GM23338 (cell line): ENCODE data around the gene HABP4. TPM values are rescaled to one million over a fixed set of nuclear protein-coding genes. Genes with fewer than 3 reads are reported as not detected.

Experiments
- ATAC-seq: fragments of 200-7000 bp; cut with Tn5 transposase; 3 replicates; pipeline ENCODE4 v1.9.1; 2020
- DNase-seq: peaks from one replicate; pipeline ENCODE4 v3.0.0-alpha.2; 2015; ENCODE audit warnings: low spot score
- H2AFZ ChIP-seq: fragments of 200-600 bp; sonication (generic); 2 replicates; pipeline ENCODE4 v1.8.0; 2016; ENCODE audit warnings: antibody characterized with exemption, mild to moderate bottlenecking, moderate library complexity
- H3F3A ChIP-seq: fragments of 200-600 bp; sonication (generic); replicated peaks from 2 replicates; pipeline ENCODE4 v1.8.0; 2017; ENCODE audit warnings: antibody characterized with exemption, mixed run types, low read depth
- H3K27ac ChIP-seq: fragments of 200-600 bp; sonication (generic); 2 replicates; pipeline ENCODE4 v1.6.1; 2016; ENCODE audit warnings: low read depth
- H3K27me3 ChIP-seq: fragments of 200-600 bp; sonication (generic); 2 replicates; pipeline ENCODE4 v1.8.0; 2016; ENCODE audit warnings: mild to moderate bottlenecking, mixed run types, moderate library complexity; ENCODE audit not compliant: insufficient read depth
- H3K36me3 ChIP-seq: fragments of 200-600 bp; sonication (generic); 2 replicates; pipeline ENCODE4 v1.8.0; 2016; ENCODE audit warnings: mild to moderate bottlenecking; ENCODE audit not compliant: insufficient read depth
- H3K4me1 ChIP-seq: fragments of 200-600 bp; sonication (generic); 2 replicates; pipeline ENCODE4 v1.8.0; 2016; ENCODE audit warnings: mild to moderate bottlenecking, moderate library complexity; ENCODE audit not compliant: insufficient read depth
- H3K4me2 ChIP-seq: fragments of 200-600 bp; sonication (generic); 2 replicates; pipeline ENCODE4 v1.7.1; 2017; ENCODE audit warnings: mixed run types
- H3K4me3 ChIP-seq: fragments of 200-600 bp; sonication (generic); 2 replicates; pipeline ENCODE4 v1.6.1; 2016; ENCODE audit warnings: mixed run types
- H3K79me2 ChIP-seq: fragments of 200-600 bp; sonication (generic); replicated peaks from 2 replicates; pipeline ENCODE4 v1.8.0; 2017; ENCODE audit warnings: mild to moderate bottlenecking; ENCODE audit not compliant: insufficient read depth
- H3K9me2 ChIP-seq: fragments of 200-600 bp; sonication (generic); 2 replicates; pipeline ENCODE4 v1.8.0; 2017; ENCODE audit not compliant: insufficient read depth
- H4K20me1 ChIP-seq: fragments of 200-600 bp; sonication (generic); replicated peaks from 2 replicates; pipeline ENCODE4 v1.8.0; 2017; ENCODE audit warnings: mild to moderate bottlenecking; ENCODE audit not compliant: insufficient read depth
- H3K27ac Mint-ChIP-seq: 2 replicates; pipeline ENCODE4 v1.8.0; 2020; ENCODE audit warnings: inconsistent platforms, mild to moderate bottlenecking, moderate library complexity, mixed read lengths
- H3K27me3 Mint-ChIP-seq: 3 replicates; pipeline ENCODE4 v1.8.0; 2022; ENCODE audit warnings: low read depth, mild to moderate bottlenecking, moderate library complexity, mixed read lengths, inconsistent platforms; ENCODE audit not compliant: insufficient read depth, poor library complexity
- H3K36me3 Mint-ChIP-seq: 3 replicates; pipeline ENCODE4 v1.8.0; 2021; ENCODE audit warnings: low read depth, mild to moderate bottlenecking, inconsistent platforms, moderate library complexity, mixed read lengths
- H3K4me1 Mint-ChIP-seq: 3 replicates; pipeline ENCODE4 v1.8.0; 2020; ENCODE audit warnings: mild to moderate bottlenecking, inconsistent platforms, mixed read lengths
- H3K4me3 Mint-ChIP-seq: 3 replicates; pipeline ENCODE4 v1.8.0; 2021; ENCODE audit warnings: moderate library complexity, mild to moderate bottlenecking, inconsistent platforms, mixed read lengths
- H3K9me3 Mint-ChIP-seq: 3 replicates; pipeline ENCODE4 v1.8.0; 2020; ENCODE audit warnings: moderate library complexity, mild to moderate bottlenecking, inconsistent platforms, mixed read lengths
- CREB1 ChIP-seq: fragments of 250-450 bp; sonication (Bioruptor Pico); IDR thresholded peaks from 2 replicates; pipeline ENCODE4 v1.5.0; 2020; ENCODE audit warnings: low read depth, mild to moderate bottlenecking, moderate library complexity
- EZH2 ChIP-seq: fragments of 200-600 bp; sonication (generic); IDR thresholded peaks from one replicate; pipeline ENCODE4 v1.8.0; 2017; ENCODE audit warnings: antibody characterized with exemption, mild to moderate bottlenecking, low read depth; ENCODE audit not compliant: unreplicated experiment
- EZH2phosphoT487 ChIP-seq: fragments of 200-600 bp; sonication (generic); IDR thresholded peaks from one replicate; pipeline ENCODE4 v1.8.1; 2018; ENCODE audit warnings: antibody characterized with exemption; ENCODE audit not compliant: unreplicated experiment
- JUNB ChIP-seq: IDR thresholded peaks from one replicate; pipeline ENCODE4 v1.6.1; 2016; ENCODE audit warnings: antibody characterized with exemption; ENCODE audit not compliant: unreplicated experiment
- NANOG ChIP-seq: IDR thresholded peaks from 2 replicates; pipeline ENCODE4 v1.6.1; 2016; ENCODE audit warnings: antibody characterized with exemption, borderline replicate concordance
- ZNF331 ChIP-seq: fragments of 250-450 bp; sonication (Bioruptor Pico); IDR thresholded peaks from 2 replicates; pipeline ENCODE4 v1.5.0; 2020; ENCODE audit warnings: low read depth, mild to moderate bottlenecking, moderate library complexity
- polyA plus RNA-seq: library from polyadenylated mRNA; unstranded; fragments of >200 nt; fragmentation: Nextera tagmentation; extraction: Ambion mirVana; gene quantifications from 2 replicates; pipeline ENCODE4 v1.2.1, GENCODE V29; 2016
- total RNA-seq: library from RNA; depleted of rRNA; stranded (reverse); fragments of >200 nt; shearing (Covaris generic); gene quantifications from 2 replicates; pipeline ENCODE4 v1.2.3, GENCODE V29; 2014
- TF ChIP-seq, protein P1 (sequence below): fragments of 250-450 bp; sonication (Bioruptor Pico); IDR thresholded peaks from 2 replicates; pipeline ENCODE4 v1.5.0; 2020; ENCODE audit warnings: mild to moderate bottlenecking, moderate library complexity
- TF ChIP-seq, protein P2 (sequence below), 2 experiments: fragments of 200-600 bp in 1 of 2; sonication (generic) in 1 of 2; conservative IDR thresholded peaks; 2 replicates each; pipeline versions ENCODE4 v1.5.1 to v1.6.1; 2016 to 2017; ENCODE audit warnings: antibody characterized with exemption in 2 of 2, low read depth in 2 of 2, mild to moderate bottlenecking in 2 of 2, moderate library complexity in 1 of 2

HABP4 gene
- total and polyA plus RNA-seq, 2 experiments from 2014 or later, result 8.8 to 9.9 TPM

DNA sequence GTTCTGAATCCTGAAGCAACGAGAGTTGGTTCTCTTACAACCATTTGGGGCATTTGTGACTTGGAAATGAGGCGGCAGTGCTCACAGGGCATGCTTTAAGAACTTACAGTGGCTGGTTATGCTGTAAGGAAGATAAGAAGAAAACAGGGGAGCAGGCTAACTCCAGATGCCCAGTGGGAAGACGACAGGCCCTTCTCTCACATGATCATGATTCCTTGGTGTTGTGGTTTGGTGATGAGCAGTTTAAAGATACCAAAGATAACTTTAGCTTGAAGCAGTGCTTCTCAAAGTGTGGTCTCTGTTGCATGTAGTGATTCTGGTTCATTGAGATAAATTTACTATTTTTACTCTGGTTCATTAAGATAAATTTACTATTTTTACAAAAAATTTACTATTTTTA is 2.6 kb upstream of the HABP4 start:
- no peak for TF ChIP-seq JUNB
- TF ChIP-seq, protein P1, sequence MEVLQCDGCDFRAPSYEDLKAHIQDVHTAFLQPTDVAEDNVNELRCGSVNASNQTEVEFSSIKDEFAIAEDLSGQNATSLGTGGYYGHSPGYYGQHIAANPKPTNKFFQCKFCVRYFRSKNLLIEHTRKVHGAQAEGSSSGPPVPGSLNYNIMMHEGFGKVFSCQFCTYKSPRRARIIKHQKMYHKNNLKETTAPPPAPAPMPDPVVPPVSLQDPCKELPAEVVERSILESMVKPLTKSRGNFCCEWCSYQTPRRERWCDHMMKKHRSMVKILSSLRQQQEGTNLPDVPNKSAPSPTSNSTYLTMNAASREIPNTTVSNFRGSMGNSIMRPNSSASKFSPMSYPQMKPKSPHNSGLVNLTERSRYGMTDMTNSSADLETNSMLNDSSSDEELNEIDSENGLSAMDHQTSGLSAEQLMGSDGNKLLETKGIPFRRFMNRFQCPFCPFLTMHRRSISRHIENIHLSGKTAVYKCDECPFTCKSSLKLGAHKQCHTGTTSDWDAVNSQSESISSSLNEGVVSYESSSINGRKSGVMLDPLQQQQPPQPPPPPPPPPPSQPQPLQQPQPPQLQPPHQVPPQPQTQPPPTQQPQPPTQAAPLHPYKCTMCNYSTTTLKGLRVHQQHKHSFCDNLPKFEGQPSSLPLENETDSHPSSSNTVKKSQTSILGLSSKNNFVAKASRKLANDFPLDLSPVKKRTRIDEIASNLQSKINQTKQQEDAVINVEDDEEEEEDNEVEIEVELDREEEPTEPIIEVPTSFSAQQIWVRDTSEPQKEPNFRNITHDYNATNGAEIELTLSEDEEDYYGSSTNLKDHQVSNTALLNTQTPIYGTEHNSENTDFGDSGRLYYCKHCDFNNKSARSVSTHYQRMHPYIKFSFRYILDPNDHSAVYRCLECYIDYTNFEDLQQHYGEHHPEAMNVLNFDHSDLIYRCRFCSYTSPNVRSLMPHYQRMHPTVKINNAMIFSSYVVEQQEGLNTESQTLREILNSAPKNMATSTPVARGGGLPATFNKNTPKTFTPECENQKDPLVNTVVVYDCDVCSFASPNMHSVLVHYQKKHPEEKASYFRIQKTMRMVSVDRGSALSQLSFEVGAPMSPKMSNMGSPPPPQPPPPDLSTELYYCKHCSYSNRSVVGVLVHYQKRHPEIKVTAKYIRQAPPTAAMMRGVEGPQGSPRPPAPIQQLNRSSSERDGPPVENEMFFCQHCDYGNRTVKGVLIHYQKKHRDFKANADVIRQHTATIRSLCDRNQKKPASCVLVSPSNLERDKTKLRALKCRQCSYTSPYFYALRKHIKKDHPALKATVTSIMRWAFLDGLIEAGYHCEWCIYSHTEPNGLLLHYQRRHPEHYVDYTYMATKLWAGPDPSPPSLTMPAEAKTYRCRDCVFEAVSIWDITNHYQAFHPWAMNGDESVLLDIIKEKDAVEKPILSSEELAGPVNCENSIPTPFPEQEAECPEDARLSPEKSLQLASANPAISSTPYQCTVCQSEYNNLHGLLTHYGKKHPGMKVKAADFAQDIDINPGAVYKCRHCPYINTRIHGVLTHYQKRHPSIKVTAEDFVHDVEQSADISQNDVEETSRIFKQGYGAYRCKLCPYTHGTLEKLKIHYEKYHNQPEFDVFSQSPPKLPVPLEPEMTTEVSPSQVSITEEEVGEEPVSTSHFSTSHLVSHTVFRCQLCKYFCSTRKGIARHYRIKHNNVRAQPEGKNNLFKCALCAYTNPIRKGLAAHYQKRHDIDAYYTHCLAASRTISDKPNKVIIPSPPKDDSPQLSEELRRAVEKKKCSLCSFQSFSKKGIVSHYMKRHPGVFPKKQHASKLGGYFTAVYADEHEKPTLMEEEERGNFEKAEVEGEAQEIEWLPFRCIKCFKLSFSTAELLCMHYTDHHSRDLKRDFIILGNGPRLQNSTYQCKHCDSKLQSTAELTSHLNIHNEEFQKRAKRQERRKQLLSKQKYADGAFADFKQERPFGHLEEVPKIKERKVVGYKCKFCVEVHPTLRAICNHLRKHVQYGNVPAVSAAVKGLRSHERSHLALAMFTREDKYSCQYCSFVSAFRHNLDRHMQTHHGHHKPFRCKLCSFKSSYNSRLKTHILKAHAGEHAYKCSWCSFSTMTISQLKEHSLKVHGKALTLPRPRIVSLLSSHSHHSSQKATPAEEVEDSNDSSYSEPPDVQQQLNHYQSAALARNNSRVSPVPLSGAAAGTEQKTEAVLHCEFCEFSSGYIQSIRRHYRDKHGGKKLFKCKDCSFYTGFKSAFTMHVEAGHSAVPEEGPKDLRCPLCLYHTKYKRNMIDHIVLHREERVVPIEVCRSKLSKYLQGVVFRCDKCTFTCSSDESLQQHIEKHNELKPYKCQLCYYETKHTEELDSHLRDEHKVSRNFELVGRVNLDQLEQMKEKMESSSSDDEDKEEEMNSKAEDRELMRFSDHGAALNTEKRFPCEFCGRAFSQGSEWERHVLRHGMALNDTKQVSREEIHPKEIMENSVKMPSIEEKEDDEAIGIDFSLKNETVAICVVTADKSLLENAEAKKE (CRISPR knock-in tag), result no peak
- TF ChIP-seq ZNF331 (CRISPR knock-in tag), result no peak
- TF ChIP-seq CREB1 (CRISPR knock-in tag), result no peak
- TF ChIP-seq NANOG, result no peak
- H3K27me3 ChIP-seq, result peaks cover 31% of the 10 kb centered on the region
- no peaks in the 10 kb centered on the region for H3F3A ChIP-seq
- Mint-ChIP-seq H3K36me3 (no peaks in the 10 kb centered on the region), H3K27ac (no peak overlapping the region), H3K9me3 (no peaks in the 10 kb centered on the region; the same call in 2 of the 3 replicates), H3K4me3 (no peak overlapping the region), H3K4me1 (peaks cover 10% of the 10 kb centered on the region), H3K27me3 (peaks cover 25% of the 10 kb centered on the region)
- H4K20me1 ChIP-seq, result 0 out of 2 replicates have a peak, but pooled peaks cover 1% of the 10 kb centered on the region
- no peak overlapping the region for H3K4me2 ChIP-seq
- no peak for ATAC-seq
- no peaks in the 10 kb centered on the region for H3K4me1 ChIP-seq
- DNase-seq, result no peak
- H2AFZ ChIP-seq, result peak overlapping the region; percentile 64; the same call in 1 of the 2 replicates
- no peak overlapping the region for H3K27ac ChIP-seq
- H3K9me2 ChIP-seq, result no peaks in the 10 kb centered on the region
- no peak overlapping the region for H3K4me3 ChIP-seq
- H3K79me2 ChIP-seq, result peaks cover 10% of the 10 kb centered on the region
- no peaks in the 10 kb centered on the region for H3K36me3 ChIP-seq

DNA sequence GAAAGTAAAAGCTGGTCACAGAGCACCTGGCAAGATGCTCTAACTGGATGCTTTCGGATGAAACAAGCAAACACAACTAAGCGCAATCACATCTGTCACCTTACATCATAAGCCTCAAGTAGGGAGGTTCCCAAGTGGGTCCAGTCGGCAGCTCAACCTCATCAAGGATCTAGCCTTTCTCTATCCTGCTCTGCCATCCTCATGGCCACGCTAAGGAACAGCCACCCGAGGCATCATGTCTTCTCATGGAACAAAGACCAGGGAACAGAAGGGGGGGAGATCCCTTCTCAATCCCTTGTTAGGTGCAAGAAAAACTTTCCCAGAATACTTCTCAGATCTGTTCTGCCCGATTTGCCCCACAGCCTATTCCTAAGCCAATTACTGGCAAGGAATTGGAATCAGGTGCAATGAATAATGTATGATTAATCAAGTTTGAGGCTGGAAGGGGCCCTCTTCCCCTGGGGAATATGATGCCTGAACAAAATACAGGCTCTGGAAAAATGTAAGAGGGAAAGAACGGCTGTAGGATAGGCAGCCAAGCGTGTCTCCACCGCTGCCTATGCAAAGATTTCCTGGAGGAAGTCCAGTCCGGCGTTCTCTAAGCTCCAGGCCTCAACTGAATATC is 1.3 kb upstream of the HABP4 start:
- peaks cover 26% of the 10 kb centered on the region for H3K27me3 Mint-ChIP-seq
- no peaks in the 10 kb centered on the region for H3F3A ChIP-seq
- no peaks in the 10 kb centered on the region for H3K36me3 ChIP-seq
- ATAC-seq (no peak), DNase-seq (no peak)
- H3K4me1 Mint-ChIP-seq, result peaks cover 12% of the 10 kb centered on the region
- no peak overlapping the region; the same call in 2 of the 3 replicates for H3K4me3 Mint-ChIP-seq
- no peaks in the 10 kb centered on the region for H3K4me1 ChIP-seq
- no peak for TF ChIP-seq EZH2
- no peak for TF ChIP-seq JUNB
- TF ChIP-seq, protein P2, sequence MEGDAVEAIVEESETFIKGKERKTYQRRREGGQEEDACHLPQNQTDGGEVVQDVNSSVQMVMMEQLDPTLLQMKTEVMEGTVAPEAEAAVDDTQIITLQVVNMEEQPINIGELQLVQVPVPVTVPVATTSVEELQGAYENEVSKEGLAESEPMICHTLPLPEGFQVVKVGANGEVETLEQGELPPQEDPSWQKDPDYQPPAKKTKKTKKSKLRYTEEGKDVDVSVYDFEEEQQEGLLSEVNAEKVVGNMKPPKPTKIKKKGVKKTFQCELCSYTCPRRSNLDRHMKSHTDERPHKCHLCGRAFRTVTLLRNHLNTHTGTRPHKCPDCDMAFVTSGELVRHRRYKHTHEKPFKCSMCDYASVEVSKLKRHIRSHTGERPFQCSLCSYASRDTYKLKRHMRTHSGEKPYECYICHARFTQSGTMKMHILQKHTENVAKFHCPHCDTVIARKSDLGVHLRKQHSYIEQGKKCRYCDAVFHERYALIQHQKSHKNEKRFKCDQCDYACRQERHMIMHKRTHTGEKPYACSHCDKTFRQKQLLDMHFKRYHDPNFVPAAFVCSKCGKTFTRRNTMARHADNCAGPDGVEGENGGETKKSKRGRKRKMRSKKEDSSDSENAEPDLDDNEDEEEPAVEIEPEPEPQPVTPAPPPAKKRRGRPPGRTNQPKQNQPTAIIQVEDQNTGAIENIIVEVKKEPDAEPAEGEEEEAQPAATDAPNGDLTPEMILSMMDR (conservative IDR thresholded peaks at IDR 0.05; ENCODE audit: low read depth in 2 of 2), result no peak
- no peak for TF ChIP-seq EZH2phosphoT487
- no peak overlapping the region; the same call in 1 of the 2 replicates for H2AFZ ChIP-seq
- no peaks in the 10 kb centered on the region for H3K36me3 Mint-ChIP-seq
- H3K27me3 ChIP-seq, result peaks cover 31% of the 10 kb centered on the region
- no peaks in the 10 kb centered on the region; the same call in 2 of the 3 replicates for H3K9me3 Mint-ChIP-seq
- no peak overlapping the region for H3K4me3 ChIP-seq
- no peak overlapping the region for H3K4me2 ChIP-seq
- peaks cover 7% of the 10 kb centered on the region; the same call in 1 of the 2 replicates for H4K20me1 ChIP-seq
- H3K9me2 ChIP-seq, result no peaks in the 10 kb centered on the region
- no peak overlapping the region for H3K27ac ChIP-seq
- H3K79me2 ChIP-seq, result peaks cover 21% of the 10 kb centered on the region
- no peak overlapping the region for H3K27ac Mint-ChIP-seq
